ENCODE data around the gene EFCAB11.

The EFCAB11 gene, protein sequence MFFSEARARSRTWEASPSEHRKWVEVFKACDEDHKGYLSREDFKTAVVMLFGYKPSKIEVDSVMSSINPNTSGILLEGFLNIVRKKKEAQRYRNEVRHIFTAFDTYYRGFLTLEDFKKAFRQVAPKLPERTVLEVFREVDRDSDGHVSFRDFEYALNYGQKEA

DNA sequence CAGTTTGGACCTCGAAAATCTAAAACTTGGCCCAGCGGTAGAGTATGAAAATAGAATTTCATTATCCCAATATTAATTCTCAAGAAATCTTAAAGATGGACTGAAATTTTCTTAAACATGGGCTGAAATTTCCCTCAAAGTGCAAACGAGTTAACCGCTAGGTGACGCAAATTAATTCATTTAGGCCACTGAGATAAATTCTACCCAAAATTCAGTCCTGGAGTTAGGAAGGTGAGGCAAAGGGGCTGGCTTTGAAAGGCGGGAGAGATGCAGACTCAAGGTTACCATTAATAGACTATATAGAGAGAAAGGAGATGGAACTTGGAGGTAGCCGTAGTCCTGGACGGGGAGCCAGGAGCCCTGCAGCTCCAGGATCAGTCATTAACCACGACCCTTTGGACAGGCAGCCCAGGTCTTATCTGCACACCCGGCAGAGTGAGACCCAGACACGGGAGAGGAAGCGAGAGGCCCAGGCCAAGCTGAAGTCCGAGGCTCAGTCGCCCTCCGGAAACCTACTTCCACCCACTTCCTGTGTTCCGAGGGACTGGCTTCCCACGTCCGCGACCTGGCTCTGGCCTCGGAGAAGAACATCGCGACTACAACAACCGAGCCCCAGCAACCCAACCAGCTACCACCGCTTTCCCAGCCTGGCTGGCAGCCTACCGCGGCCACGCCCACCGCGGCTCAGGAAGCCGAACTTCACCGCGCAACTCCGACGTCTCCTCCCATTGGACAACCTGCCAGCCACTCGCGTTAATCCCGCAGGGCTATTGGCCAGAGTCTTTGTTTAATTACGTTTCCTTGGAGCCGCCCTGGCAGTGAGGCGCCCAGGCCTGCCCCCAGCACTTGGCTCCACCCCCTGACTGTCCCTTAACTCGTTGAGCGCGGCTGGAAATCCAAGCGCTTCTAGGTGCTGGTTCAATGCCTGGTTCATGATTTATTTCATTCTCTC lies at the start of gene EFCAB11:
EFCAB11 (minus strand) TSS at position 661 of the 952 bp plus-strand sequence; CDS start at position 591, 70 bp downstream.
- peak; percentile 97 to 99 for DNase-seq

DNA sequence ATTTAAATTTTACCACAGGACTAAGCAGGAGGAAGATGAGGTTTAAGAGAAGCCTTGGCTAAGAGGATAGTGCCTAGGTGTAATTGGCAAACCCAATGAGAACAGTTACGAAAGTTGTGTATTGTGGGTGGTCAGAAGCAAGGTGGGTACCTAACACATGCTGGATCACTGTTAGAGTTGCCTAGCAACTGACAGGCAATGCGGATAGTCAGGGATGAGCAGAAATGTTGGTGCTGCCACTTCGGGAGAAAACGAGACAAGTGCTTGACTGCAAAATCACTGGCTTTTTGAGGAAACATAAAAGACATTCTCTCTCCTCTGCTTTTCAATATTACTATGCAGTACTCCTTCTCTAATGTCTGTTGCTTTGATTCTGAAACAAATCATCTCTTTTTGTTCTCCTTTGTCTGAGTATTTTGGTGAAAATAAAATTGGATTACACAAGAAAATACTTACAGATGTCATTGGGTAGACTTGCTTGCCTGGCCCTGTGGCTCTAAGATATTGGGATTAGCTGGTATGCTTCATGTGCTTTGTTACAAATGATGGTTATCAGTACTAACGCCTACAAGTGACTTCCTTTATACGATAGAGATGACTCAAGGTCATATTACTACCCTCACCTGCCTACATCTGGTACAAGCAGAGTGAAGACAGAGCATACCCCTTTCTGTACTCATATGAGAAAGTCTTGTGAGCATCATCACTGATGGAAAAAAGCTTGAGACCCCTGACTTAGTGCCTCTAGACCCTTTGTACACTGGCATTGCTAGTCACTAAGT lies 49.2 kb upstream of the EFCAB11 start:
- DNase-seq, result no peak

DNA sequence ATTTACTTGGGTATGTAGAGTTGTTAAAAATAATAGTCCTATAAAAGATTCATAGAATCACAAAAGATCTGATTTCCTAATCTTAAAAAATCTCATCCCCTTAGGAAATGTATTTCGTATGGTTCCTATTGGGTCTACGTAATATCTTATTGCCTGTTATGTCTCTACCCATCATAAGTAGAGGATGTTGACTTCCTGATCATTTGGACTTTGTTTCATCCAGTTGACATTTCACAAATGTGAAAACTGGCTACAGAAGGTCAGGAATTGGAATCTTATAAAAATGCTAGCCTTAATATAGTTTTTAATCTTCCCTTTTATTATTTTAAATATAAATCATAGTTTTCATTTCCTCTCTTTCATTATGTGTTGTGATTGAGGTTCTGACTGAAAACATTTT lies 46.4 kb upstream of the EFCAB11 start:
- DNase-seq, result no peak

DNA sequence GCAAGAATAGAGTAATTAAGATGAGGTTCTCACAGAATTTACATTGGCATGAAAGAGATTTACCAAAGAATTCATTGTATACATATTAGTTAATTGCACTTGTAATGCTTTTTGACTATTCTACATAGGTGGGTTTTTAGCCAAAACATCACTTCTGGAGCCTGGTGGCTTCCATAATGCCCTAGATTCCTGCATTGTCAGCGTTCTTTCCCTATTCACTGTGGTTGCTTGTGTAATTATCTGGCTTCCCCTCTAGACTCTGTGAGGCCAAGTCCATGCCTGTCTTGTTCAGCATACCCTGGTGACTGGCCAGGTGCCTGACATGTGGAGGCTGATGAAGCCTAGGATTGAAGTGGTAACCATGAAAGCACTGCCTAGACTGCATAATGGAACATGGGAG lies 42.4 kb upstream of the EFCAB11 start:
- no peak for DNase-seq

DNA sequence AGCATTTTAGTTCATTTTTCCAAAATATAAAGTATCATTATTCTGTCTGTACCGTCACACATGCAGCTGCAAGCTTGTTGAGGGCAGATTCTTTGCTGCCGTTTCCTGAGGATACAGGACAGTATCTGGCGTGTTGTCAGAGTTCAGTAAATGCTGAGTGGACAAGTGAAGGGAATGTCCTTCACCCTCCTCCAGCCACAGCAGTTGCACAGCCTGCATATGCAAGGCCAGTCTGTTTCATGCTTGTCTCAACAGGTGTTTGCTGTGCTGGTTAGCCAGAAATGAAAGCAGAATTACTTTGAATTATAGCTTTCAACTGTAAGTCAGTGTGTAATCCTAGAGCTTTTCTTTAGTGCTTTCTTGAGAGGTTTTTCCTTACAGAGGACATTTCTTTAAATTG lies 37.7 kb upstream of the EFCAB11 start:
- no peak for DNase-seq

DNA sequence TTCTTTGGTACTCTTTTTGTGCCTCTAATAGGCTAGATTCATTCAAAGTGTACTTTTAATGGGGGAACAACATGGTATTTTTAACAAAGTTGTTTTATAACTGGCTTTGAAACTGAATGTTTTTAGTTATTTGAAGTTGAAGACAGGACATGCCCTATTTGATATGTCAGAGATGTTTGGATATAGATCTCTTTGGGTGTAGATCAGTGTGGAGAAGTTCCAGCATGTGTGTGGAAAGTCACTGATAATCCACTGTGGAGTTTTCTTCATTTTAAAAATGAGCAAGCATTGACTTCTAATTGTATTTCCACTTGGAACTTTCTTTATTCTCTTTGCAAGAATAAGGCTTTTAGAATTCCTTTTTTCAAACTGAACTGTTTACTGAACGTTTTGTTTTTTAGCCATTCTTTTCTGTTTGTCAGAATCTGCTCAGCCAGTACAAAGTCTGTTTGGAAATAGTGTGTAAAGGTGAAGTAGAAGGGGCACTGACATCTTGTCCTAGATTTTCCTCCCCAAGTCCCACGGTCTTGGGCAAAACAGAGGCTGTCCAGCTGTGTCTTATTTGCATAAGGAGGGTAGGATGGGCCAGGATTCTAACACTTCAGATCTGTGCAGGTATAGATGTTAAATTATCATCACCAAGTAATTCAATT lies 36.2 kb upstream of the EFCAB11 start:
- DNase-seq, result no peak

DNA sequence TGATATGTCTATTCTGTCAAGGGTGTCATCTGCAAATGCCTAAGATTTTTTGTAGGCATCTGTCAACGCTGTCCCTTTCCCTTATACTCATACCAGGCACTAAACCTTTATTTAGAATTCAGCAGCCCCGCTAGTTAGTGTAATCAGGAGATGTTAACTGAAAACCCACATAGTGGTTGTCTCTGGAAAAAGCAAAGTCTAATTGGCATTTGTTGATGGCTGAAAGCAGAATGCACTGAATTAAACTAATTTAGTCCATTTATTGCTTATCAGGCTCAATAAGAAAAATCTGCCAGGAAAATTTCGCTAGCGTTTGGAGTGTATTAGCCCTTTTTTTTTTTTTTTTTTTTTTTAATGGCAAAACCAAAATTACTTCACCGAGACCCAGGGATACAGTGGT lies 35.7 kb upstream of the EFCAB11 start:
- no peak for DNase-seq

DNA sequence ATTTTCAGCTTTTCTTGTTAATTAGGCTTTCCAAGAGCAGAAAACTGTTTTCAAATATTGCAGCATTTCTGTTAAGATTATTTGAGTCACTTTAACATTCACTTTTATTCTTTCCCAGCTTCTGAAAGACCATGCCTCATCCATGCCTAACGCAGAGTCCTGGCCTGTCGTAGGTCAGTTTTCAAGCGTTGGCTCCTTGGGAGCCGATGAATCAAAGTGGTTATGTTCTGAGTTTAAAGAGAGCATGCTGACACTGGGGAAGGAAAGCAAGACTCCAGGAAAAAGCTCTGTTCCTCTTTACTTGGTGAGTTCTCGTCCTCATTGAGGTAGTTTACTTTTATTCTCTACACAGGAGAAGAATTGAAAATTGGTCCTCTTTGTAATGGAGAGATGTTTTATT lies 34.3 kb upstream of the EFCAB11 start:
- no peak for DNase-seq

DNA sequence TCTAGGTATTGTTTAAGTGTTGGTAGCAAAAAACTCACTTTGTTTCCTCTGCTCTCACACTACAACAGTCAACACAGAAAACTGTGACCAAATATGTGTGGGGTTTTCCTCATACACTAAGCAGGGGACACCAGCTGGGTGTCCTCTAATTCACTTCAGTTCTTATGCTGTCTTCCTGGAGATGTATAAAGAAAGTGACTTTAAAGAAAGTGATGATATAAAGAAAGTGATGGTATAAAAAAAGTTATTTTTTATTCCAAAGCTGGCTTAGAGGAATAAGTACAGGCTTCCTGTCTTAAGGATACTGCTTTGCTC lies 32.6 kb upstream of the EFCAB11 start:
- no peak for DNase-seq

DNA sequence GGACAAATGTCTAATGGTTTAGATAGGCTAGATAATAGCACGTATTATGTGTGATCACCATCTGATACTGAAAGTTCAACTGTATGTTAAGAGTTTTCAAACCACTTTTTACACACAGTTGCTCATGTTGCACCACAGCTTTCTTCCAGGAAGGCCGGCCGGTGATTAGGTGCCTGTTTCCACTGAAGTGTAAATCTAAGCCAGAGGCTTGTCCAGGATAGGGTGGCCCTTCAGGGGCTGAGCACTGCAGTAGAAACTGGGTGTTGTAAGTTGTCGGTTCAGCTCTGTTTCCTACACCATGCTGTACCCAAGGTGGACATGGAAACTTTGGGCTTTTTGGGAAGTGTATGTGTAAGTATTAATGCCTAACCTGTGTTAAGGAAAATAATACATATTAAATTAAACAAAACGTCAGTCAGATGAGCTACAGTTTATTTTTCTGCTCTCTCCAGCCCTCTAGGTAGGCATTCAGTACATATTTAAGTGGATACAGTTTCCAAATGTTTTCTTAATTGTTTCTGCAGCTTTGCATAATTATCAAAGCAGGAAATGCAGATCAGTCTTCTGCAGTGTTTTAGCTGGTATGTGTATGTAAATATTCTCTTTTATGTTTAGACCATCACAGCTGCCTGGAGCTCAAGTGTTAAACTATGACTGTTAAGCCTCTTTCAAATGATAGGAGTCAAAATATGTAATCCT lies 32.1 kb upstream of the EFCAB11 start:
- DNase-seq, result no peak

DNA sequence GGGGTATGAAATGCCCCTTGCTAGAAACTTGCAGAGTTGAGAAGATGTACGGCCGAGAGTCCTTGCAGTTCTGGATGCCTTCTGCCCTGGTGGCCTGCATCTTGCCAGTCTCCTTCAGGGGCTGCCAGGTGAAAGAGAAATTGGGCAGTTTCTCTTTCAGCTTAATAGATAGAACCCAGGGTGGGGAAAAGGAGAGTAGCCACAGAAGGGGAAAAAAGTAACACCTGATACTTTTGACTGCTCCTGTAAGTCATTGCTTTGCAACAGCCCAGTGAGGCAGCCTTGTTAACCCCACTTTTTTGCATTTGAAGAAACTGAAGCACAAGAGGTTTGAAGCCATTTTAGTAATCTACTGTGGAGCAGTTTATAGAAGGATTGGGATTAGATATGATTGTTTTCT lies 28.8 kb upstream of the EFCAB11 start:
- no peak for DNase-seq

DNA sequence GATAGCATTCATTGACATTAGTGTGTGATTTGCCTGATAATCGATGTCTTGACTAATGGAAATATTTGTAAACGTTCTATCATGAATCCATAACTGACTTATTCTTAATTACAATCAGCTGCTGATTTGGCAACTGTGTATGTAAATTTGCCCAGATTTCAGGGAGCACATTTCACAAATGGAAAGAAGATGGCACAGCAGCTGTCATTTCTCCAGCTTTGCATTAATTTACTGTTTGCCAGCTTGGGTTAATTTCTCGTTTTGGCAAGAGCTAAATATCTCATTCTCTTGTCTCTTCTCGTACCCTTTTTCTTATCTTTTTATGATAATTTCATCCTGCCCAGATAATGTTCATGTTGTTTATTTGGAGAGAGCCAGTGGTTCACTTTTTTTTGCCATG lies 24.1 kb upstream of the EFCAB11 start:
- no peak for DNase-seq

DNA sequence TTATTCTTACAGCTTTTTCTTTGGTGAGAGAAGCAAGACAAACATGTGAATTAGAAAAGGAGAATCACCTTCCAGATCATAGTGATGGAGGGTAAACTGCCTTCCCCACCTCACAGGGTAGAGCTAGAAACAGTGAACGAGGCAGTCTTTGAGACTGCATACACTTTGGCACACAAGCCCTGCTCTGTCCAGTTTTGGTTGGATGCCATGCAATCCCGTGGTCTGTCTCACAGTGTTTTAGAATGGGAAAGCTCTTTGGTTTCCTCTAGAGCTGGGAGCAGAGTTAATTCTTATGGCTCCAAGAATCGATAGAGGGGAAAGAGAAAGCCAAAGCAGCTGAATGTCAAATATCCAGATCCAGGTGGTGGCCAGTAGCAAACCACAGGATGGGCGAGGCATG lies 23.1 kb upstream of the EFCAB11 start:
- DNase-seq, result no peak

DNA sequence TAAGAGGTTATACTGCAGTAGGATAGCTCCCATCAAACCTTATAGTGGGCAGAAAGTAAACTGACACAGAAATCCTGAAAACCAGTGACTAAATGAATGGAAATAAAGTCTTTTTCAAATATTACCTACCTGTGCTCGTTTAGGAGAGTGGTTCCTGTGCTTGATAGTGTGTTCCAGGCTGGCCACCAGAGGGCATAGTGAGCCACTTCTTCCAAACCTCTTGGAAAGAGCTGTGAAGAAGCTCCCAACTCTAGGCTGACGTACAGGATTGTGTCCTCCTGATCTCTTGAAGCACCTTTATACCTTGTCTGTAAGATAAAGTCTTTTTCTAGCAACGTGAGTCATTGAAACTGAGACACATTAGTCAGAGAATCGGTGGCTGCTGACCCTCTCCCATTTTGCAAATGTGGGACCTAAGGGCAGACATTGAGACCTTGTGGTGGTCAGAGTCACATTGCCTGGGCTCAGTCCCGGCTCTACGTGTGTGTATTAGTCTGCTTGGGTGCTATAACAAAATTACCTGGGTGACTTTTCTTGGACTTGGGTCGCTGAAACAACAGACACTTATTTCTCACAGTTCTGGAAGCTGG lies 18.8 kb upstream of the EFCAB11 start:
- peak in 1 of 2 experiments; percentile 21 for DNase-seq

DNA sequence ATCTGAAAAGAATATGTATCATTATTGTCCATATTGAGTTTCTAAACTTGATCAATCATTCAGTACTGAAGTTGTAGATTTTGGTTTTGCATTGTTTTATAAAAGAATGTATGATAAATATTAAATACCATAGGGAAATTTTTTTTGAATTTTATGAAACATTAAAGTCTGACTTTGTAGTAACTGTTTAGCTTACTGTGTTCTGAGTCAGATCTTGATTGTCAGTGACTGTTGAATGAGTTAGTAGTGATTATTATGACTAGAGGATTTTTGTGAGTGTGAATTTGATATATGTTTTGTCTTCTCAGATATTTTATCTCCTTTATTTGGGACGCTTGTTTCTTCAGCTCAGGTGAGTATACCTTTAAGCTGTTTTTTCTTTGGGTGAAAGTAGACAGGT lies 11.3 kb upstream of the EFCAB11 start:
- no peak for DNase-seq

DNA sequence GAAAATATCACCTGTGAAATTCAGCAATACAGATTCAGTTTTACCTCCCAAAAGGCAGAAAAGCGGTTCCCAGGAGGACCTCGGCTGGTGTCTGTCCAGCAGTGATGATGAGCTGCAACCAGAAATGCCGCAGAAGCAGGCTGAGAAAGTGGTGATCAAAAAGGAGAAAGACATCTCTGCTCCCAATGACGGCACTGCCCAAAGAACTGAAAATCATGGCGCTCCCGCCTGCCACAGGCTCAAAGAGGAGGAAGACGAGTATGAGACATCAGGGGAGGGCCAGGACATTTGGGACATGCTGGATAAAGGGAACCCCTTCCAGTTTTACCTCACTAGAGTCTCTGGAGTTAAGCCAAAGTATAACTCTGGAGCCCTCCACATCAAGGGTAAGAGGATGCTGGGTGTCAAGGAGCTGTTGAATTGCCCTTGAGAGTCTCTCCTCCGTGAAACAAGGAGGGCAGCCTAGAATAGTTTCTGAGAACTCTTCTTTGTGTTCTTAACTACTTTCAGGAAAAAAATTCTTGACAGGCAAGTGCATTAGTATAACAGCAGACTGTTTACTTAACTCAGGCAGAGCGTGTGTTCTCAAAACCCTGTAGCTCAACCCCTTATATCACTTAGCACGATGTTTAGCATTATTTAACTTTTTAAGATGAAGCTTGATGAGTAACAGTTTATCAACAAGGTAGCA lies 8.9 kb upstream of the EFCAB11 start:
- no peak for DNase-seq

DNA sequence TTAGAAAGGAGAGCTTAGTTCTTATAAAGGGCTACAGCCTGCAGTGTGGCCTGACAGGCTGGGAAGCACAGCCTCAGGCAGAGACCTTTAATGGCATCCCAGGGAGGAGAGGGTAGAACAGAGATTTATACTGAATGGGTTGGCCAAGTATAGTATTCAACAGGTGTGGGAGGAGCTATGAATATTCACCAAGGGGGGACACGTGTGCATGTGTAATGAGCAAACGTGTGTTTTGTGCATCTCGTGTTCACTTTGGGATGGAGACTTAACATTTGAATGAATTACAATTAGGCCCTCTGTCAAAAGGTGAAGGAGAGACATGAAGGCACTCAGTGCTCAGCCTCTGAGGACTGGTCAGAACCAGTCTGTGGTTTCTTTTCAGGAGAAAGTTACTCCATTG lies 6.4 kb upstream of the EFCAB11 start:
- no peak for DNase-seq

DNA sequence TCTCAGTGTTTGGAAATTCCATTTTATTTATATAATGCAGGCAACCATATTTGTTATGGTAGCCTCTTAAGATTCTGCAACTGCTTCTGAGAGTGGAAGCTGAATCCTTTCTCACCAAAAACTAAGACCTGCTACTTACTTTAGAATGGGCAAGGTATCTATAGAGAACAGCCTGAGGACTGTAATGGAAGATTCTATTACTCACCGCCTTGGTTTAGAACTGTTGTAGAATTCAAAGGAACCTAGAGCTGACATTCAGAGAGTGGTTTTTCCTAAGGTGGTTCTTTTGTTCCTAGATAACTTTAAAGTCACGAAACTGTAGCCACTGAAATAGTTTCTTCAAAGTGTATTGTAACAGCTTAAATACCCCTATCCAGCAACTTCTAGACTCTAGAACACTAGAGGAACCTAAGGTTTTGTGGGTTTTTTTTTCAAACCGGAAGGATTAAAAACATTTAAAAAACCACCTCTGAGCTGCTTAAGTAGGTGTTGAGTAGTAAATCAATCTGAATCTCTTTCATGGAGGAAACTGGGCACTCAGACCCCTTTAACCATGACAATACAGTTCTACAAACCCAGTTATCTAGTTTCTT lies 5.4 kb upstream of the EFCAB11 start:
- no peak for DNase-seq

DNA sequence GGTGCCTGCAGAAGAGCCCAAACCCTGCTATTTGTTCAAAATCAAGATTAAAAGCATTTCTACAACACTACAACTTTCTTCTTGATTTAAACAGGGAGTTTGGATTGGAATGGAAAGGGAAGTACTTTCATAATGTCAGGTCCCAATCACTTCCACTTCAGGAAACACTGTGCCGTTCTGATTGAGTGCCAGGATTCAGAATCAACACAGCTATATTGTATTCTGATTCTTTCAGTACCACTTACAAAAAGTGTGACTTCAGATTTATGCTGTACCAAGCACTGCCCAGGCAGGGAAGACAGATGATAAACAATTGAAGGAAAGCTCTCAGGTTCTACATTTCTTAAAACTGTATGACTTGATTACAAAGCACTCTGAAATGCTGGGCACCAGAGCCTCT lies 4.4 kb upstream of the EFCAB11 start:
- no peak for DNase-seq

DNA sequence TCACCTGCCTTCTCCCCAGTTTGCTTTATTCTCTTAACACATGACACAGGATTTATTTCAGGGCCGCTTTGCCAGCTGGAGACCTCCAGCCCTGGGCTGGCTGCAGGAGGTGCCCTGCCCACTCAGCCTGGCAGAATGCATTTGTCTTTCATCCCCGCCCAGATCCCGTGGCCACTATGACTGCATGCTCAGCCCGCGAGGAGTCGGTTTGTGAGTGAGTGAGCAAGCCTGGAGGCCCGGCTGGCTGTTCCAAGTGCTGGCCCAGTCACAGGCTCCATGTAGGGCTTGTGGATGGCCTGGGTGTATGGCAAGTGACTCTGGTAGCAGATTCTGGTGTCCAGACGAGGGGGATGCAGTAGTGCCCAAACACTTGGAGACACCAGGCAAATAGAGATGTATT lies 3.3 kb upstream of the EFCAB11 start:
- no peak for DNase-seq

DNA sequence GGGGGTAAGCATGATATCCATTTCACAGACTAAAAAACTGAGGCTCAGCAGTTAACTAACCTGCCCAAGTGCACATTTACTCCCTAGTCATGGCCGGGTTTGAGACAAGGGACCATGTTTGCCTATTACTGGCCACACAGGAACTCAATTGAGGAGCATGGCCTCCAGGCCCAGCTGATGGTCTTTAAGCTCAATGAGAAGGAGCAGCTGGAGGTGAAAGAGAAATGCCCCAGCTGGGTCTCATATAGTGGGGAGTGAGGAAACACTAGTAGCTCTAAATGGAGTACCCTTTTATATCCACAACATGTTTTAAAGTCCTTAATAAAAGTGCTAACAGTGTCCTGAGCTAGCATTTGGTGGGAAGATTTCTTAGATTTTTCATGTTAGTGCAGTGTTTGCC lies 2.8 kb upstream of the EFCAB11 start:
- DNase-seq, result no peak

Data from NCI-H187 (cell line).